SK-N-SH (cell line): ENCODE data around the gene KCNB1. TPM values are rescaled to one million over a fixed set of nuclear protein-coding genes. Genes with fewer than 3 reads are reported as not detected.

Experiments used
- CTCF ChIA-PET: fragments of 300-600, 350-600 bp; formaldehyde crosslinking; extraction: SDS; loops from one replicate; lab custom pipeline; 2021; lab: Yijun Ruan, JAX
- POLR2A ChIA-PET: fragments of 350-600 bp; sonication (Branson Sonifier 250); formaldehyde crosslinking; extraction: SDS; loops from one replicate; lab custom pipeline; 2020; ENCODE audit warnings: antibody characterized with exemption, inconsistent platforms; lab: Yijun Ruan, JAX
- DNase-seq: peaks from one replicate; pipeline ENCODE4 v3.0.0; 2012
- H2AFZ ChIP-seq: fragments of 200-600 bp; sonication (generic); 2 replicates; pipeline ENCODE4 v1.8.1; 2016; ENCODE audit warnings: antibody characterized with exemption, mild to moderate bottlenecking, low read depth
- H3F3A ChIP-seq: fragments of 200-600 bp; sonication (generic); replicated peaks from 2 replicates; pipeline ENCODE3; 2016; ENCODE audit warnings: antibody characterized with exemption, mild to moderate bottlenecking; ENCODE audit not compliant: insufficient read depth
- H3K27ac ChIP-seq, 2 experiments: fragments of 200-500 bp in 1 of 2; fragments of 200-600 bp in 1 of 2; sonication (Bioruptor generic) in 1 of 2; sonication (generic), shearing (Covaris generic) in 1 of 2; 2 replicates each; pipeline versions ENCODE4 v1.5.1 to v1.6.1; 2014 to 2016; ENCODE audit warnings: low read depth in 2 of 2, inconsistent platforms in 1 of 2, low read length in 1 of 2, mild to moderate bottlenecking in 1 of 2, mixed read lengths in 1 of 2
- H3K27me3 ChIP-seq: fragments of 200-600 bp; sonication (generic), shearing (Covaris generic); 2 replicates; pipeline ENCODE4 v1.6.1; 2016; ENCODE audit warnings: mixed run types; ENCODE audit not compliant: insufficient read depth
- H3K36me3 ChIP-seq, 2 experiments: fragments of 200-500 bp in 1 of 2; fragments of 200-600 bp in 1 of 2; sonication (Bioruptor generic) in 1 of 2; sonication (generic) in 1 of 2; replicated peaks in 1 of 2; 2 replicates each; pipeline versions ENCODE3 to v1.5.1; 2014 to 2016; ENCODE audit warnings: low read length in 1 of 2, mild to moderate bottlenecking in 1 of 2; ENCODE audit not compliant: insufficient read depth in 2 of 2, control insufficient read depth in 1 of 2
- H3K4me1 ChIP-seq, 2 experiments: fragments of 200-500 bp in 1 of 2; fragments of 200-600 bp in 1 of 2; sonication (Bioruptor generic) in 1 of 2; sonication (generic), shearing (Covaris generic) in 1 of 2; 2 replicates each; pipeline versions ENCODE4 v1.5.1 to v1.6.1; 2014 to 2016; ENCODE audit warnings: low read depth in 1 of 2, low read length in 1 of 2, mixed run types in 1 of 2; ENCODE audit not compliant: insufficient read depth in 2 of 2, control insufficient read depth in 1 of 2
- H3K4me2 ChIP-seq: fragments of 200-600 bp; sonication (generic), shearing (Covaris generic); 2 replicates; pipeline ENCODE4 v1.6.1; 2017; ENCODE audit warnings: mixed run types
- H3K4me3 ChIP-seq, 2 experiments: fragments of 200-500 bp in 1 of 2; fragments of 200-600 bp in 1 of 2; sonication (Bioruptor generic) in 1 of 2; sonication (generic), shearing (Covaris generic) in 1 of 2; 2 replicates each; pipeline versions ENCODE4 v1.5.1 to v1.8.1; 2014 to 2016; ENCODE audit warnings: low read depth in 2 of 2, inconsistent platforms in 1 of 2, low read length in 1 of 2, mild to moderate bottlenecking in 1 of 2, mixed read lengths in 1 of 2, moderate library complexity in 1 of 2
- H3K79me2 ChIP-seq: fragments of 200-600 bp; sonication (generic); 2 replicates; pipeline ENCODE4 v1.8.1; 2017; ENCODE audit warnings: mild to moderate bottlenecking; ENCODE audit not compliant: insufficient read depth
- H3K9ac ChIP-seq: fragments of 200-600 bp; sonication (generic); 2 replicates; pipeline ENCODE4 v1.6.1; 2017; ENCODE audit warnings: mixed run types
- H3K9me2 ChIP-seq: fragments of 200-600 bp; sonication (generic); 2 replicates; pipeline ENCODE4 v1.6.1; 2017; ENCODE audit warnings: mixed run types
- H3K9me3 ChIP-seq: fragments of 200-600 bp; sonication (generic); 2 replicates; pipeline ENCODE4 v1.6.1; 2017; ENCODE audit warnings: mixed run types, mild to moderate bottlenecking, moderate library complexity
- H4K20me1 ChIP-seq: fragments of 200-600 bp; sonication (generic); 2 replicates; pipeline ENCODE4 v1.6.1; 2017; ENCODE audit warnings: mild to moderate bottlenecking, mixed run types; ENCODE audit not compliant: insufficient read depth
- CHD2 ChIP-seq: fragments of 150-350 bp; IDR thresholded peaks from 2 replicates; pipeline ENCODE4 v1.6.1; 2018; ENCODE audit warnings: low read length; ENCODE audit not compliant: partially characterized antibody
- EZH2phosphoT487 ChIP-seq: fragments of 200-600 bp; sonication (generic); IDR thresholded peaks from 2 replicates; pipeline ENCODE4 v1.6.1; 2017; ENCODE audit warnings: low read depth, mixed run types, mild to moderate bottlenecking, antibody characterized with exemption, moderate library complexity, borderline replicate concordance
- MEF2A ChIP-seq: IDR thresholded peaks from 2 replicates; pipeline ENCODE4 v1.4.0; 2012; ENCODE audit warnings: low read depth, borderline replicate concordance
- MXI1 ChIP-seq: IDR thresholded peaks from 2 replicates; pipeline ENCODE4 v1.6.1; 2012; ENCODE audit warnings: mild to moderate bottlenecking, low read depth, low read length, improper control_type of control experiment
- POLR2AphosphoS5 ChIP-seq: IDR thresholded peaks from 2 replicates; pipeline ENCODE4 v1.6.1; 2012; ENCODE audit warnings: low read depth, low read length
- RAD21 ChIP-seq: IDR thresholded peaks from 2 replicates; pipeline ENCODE4 v1.6.1; 2012; ENCODE audit warnings: mild to moderate bottlenecking, low read length
- RFX5 ChIP-seq: IDR thresholded peaks from 2 replicates; pipeline ENCODE4 v1.6.1; 2012; ENCODE audit warnings: mild to moderate bottlenecking, improper control_type of control experiment, low read length
- RXRA ChIP-seq: IDR thresholded peaks from 2 replicates; pipeline ENCODE4 v1.4.0; 2012; ENCODE audit warnings: low read depth, mild to moderate bottlenecking, borderline replicate concordance
- YY1 ChIP-seq: IDR thresholded peaks from 2 replicates; pipeline ENCODE4 v1.4.0; 2012; ENCODE audit warnings: low read depth, mild to moderate bottlenecking
- WGBS: methylation state at CpG from one replicate; pipeline ENCODE4 v1.1.6; 2017; ENCODE audit warnings: low lambda C conversion rate; 5-methylcytosine and 5-hydroxymethylcytosine counted together
- polyA plus RNA-seq, 3 experiments: library from polyadenylated mRNA; depleted of rRNA; stranded (reverse); fragments of >200 nt; gene quantifications; 2 replicates each; pipeline ENCODE4 v1.2.3, GENCODE V29; 2012
- TF ChIP-seq, protein P1 (sequence below): IDR thresholded peaks from 2 replicates; pipeline ENCODE4 v1.4.0; 2012; ENCODE audit warnings: low read depth
- TF ChIP-seq, protein P2 (sequence below): fragments of 150-350 bp; IDR thresholded peaks from 2 replicates; pipeline ENCODE4 v1.6.1; 2017; ENCODE audit warnings: antibody characterized with exemption, low read length, low read depth, borderline replicate concordance
- TF ChIP-seq, protein P3 (sequence below): fragments of 200-600 bp; sonication (generic); IDR thresholded peaks from 2 replicates; pipeline ENCODE4 v1.6.1; 2017; ENCODE audit warnings: antibody characterized with exemption, mild to moderate bottlenecking, moderate library complexity
- TF ChIP-seq, protein P4 (sequence below): IDR thresholded peaks from 2 replicates; pipeline ENCODE4 v1.6.1; 2012; ENCODE audit warnings: mild to moderate bottlenecking, low read depth, low read length, moderate library complexity

Gene KCNB1
- polyA plus RNA-seq, 1 of the 3 experiments (the other 2 are of a cell fraction) = 0.82 TPM

DNA sequence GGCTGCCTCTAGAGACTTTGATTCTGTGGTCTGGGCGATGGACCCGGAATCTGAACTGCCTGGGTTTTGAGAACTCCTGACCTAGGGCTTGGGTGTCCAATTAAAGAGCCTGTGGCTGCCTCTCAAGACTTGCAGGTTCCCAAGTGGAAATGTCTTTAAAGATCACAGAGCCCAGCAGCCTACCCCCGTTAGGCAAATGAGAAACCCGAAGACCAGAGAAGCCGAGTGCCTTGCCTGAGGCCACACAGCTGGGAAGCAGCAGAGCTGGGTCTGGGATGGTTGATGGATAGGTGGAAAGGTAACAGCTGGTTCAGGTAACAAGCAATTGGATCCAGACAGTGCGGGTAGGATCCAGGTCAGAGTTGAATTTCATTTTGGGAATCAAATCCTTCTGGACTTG, 25.8 kb downstream of the KCNB1 start:
- no peaks in the 10 kb centered on the region for H3K9me3 ChIP-seq
- H4K20me1 ChIP-seq = no peaks in the 10 kb centered on the region
- no peak overlapping the region for H3K4me2 ChIP-seq
- H3F3A ChIP-seq = no peaks in the 10 kb centered on the region
- no peaks in the 10 kb centered on the region for H3K9me2 ChIP-seq
- no peak overlapping the region for H3K9ac ChIP-seq
- TF ChIP-seq, protein P1, sequence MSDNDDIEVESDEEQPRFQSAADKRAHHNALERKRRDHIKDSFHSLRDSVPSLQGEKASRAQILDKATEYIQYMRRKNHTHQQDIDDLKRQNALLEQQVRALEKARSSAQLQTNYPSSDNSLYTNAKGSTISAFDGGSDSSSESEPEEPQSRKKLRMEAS = no peak
- TF ChIP-seq, protein P2, sequence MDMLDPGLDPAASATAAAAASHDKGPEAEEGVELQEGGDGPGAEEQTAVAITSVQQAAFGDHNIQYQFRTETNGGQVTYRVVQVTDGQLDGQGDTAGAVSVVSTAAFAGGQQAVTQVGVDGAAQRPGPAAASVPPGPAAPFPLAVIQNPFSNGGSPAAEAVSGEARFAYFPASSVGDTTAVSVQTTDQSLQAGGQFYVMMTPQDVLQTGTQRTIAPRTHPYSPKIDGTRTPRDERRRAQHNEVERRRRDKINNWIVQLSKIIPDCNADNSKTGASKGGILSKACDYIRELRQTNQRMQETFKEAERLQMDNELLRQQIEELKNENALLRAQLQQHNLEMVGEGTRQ = no peak
- no peak for TF ChIP-seq MXI1
- TF ChIP-seq EZH2phosphoT487 = no peak
- no peak for TF ChIP-seq RXRA
- TF ChIP-seq, protein P3, sequence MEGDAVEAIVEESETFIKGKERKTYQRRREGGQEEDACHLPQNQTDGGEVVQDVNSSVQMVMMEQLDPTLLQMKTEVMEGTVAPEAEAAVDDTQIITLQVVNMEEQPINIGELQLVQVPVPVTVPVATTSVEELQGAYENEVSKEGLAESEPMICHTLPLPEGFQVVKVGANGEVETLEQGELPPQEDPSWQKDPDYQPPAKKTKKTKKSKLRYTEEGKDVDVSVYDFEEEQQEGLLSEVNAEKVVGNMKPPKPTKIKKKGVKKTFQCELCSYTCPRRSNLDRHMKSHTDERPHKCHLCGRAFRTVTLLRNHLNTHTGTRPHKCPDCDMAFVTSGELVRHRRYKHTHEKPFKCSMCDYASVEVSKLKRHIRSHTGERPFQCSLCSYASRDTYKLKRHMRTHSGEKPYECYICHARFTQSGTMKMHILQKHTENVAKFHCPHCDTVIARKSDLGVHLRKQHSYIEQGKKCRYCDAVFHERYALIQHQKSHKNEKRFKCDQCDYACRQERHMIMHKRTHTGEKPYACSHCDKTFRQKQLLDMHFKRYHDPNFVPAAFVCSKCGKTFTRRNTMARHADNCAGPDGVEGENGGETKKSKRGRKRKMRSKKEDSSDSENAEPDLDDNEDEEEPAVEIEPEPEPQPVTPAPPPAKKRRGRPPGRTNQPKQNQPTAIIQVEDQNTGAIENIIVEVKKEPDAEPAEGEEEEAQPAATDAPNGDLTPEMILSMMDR = no peak
- TF ChIP-seq RFX5 = no peak
- TF ChIP-seq CHD2 = no peak
- TF ChIP-seq YY1 = no peak
- TF ChIP-seq, protein P4, sequence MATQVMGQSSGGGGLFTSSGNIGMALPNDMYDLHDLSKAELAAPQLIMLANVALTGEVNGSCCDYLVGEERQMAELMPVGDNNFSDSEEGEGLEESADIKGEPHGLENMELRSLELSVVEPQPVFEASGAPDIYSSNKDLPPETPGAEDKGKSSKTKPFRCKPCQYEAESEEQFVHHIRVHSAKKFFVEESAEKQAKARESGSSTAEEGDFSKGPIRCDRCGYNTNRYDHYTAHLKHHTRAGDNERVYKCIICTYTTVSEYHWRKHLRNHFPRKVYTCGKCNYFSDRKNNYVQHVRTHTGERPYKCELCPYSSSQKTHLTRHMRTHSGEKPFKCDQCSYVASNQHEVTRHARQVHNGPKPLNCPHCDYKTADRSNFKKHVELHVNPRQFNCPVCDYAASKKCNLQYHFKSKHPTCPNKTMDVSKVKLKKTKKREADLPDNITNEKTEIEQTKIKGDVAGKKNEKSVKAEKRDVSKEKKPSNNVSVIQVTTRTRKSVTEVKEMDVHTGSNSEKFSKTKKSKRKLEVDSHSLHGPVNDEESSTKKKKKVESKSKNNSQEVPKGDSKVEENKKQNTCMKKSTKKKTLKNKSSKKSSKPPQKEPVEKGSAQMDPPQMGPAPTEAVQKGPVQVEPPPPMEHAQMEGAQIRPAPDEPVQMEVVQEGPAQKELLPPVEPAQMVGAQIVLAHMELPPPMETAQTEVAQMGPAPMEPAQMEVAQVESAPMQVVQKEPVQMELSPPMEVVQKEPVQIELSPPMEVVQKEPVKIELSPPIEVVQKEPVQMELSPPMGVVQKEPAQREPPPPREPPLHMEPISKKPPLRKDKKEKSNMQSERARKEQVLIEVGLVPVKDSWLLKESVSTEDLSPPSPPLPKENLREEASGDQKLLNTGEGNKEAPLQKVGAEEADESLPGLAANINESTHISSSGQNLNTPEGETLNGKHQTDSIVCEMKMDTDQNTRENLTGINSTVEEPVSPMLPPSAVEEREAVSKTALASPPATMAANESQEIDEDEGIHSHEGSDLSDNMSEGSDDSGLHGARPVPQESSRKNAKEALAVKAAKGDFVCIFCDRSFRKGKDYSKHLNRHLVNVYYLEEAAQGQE = no peak
- no peak for TF ChIP-seq MEF2A
- TF ChIP-seq POLR2AphosphoS5 = no peak
- no peak for TF ChIP-seq RAD21
- no peak overlapping the region for H3K4me3 ChIP-seq
- POLR2A ChIA-PET = no interaction called here
- WGBS = 72% methylated on average over 6 of the region's 6 CpGs
- CTCF ChIA-PET = interaction anchor here (0.7 to 2.9 kb wide), 3 partner anchors 13 to 123 kb away, joined by 3 to 9 read pairs (median 3); no protein-coding TSS in a partner anchor
- H3K36me3 ChIP-seq = no peaks in the 10 kb centered on the region
- H3K4me1 ChIP-seq = peaks cover 0 to 13% of the 10 kb centered on the region in 2 experiments; a peak in 1 of 4 replicates
- no peak for DNase-seq
- H3K27ac ChIP-seq = no peak overlapping the region
- no peaks in the 10 kb centered on the region for H3K79me2 ChIP-seq
- no peaks in the 10 kb centered on the region for H3K27me3 ChIP-seq
- no peak overlapping the region for H2AFZ ChIP-seq
